Lower lobe of right lung (tissue), 2 donors: ENCODE results near the gene DGLUCY. TPM values are rescaled to one million over a fixed set of nuclear protein-coding genes. Genes with fewer than 3 reads are reported as not detected.

ENCODE experiments used
- ATAC-seq, 2 donors: fragments of 200-7000 bp; cut with Tn5 transposase; one replicate each; pipeline ENCODE4 v1.9.1; 2020 to 2022; ENCODE audit warnings: mild to moderate bottlenecking in 2 of 2, moderate library complexity in 2 of 2
- DNase-seq: peaks from one replicate; pipeline ENCODE4 v3.0.0-alpha.2; 2020
- H3K27ac ChIP-seq: fragments of 200-600 bp; one replicate; pipeline ENCODE4 v1.8.0; 2022
- H3K27me3 ChIP-seq: fragments of 200-600 bp; one replicate; pipeline ENCODE4 v1.8.0; 2022; ENCODE audit warnings: low read depth
- H3K36me3 ChIP-seq: fragments of 200-600 bp; one replicate; pipeline ENCODE4 v1.8.0; 2022; ENCODE audit warnings: mild to moderate bottlenecking
- H3K4me1 ChIP-seq: fragments of 200-600 bp; one replicate; pipeline ENCODE4 v1.8.0; 2022
- H3K4me3 ChIP-seq: fragments of 200-600 bp; one replicate; pipeline ENCODE4 v1.8.0; 2022; ENCODE audit warnings: mild to moderate bottlenecking
- H3K9me3 ChIP-seq: fragments of 200-600 bp; one replicate; pipeline ENCODE4 v1.8.0; 2022
- CTCF ChIP-seq: fragments of 200-600 bp; IDR thresholded peaks from one replicate; pipeline ENCODE4 v1.8.0; 2022; ENCODE audit warnings: antibody characterized with exemption, mild to moderate bottlenecking
- intact Hi-C: fragments of 100-400 bp; cut with DNase I; formaldehyde crosslinking; loops from one replicate; pipeline ENCODE4 v1.11.0; 2022
- total RNA-seq: library from RNA; stranded (reverse); fragmentation: NEBNext Ultra II Directional; extraction: Animal tissue kit (Norgen Biotek cat#: 25700); gene quantifications from one replicate; pipeline ENCODE4 v1.2.1, GENCODE V29; 2021
- donor health status: DM: no; HTN: yes; CAD: no; lungs with severe emphysema.

DGLUCY gene
- total RNA-seq, 1 donor from 2014 or later = 102 TPM

GRCh38 chr14:91098591-91098990, 15.3 kb upstream of the DGLUCY start:
- H3K9me3 ChIP-seq = no peaks in the 10 kb centered on the region
- intact Hi-C loops = no loop called here
- no peaks in the 10 kb centered on the region for H3K4me1 ChIP-seq
- no peaks in the 10 kb centered on the region for H3K36me3 ChIP-seq
- no peak overlapping the region for H3K4me3 ChIP-seq
- ATAC-seq (no peak), DNase-seq (no peak)
- TF ChIP-seq CTCF = no peak
- H3K27ac ChIP-seq = no peak overlapping the region
- no peaks in the 10 kb centered on the region for H3K27me3 ChIP-seq

GRCh38 chr14:91100102-91100501, 13.8 kb upstream of the DGLUCY start:
- no peaks in the 10 kb centered on the region for H3K4me1 ChIP-seq
- intact Hi-C loops = no loop called here
- H3K9me3 ChIP-seq = no peaks in the 10 kb centered on the region
- ATAC-seq (no peak), DNase-seq (no peak)
- H3K27ac ChIP-seq = no peak overlapping the region
- no peak overlapping the region for H3K4me3 ChIP-seq
- TF ChIP-seq CTCF = no peak
- no peaks in the 10 kb centered on the region for H3K36me3 ChIP-seq
- no peaks in the 10 kb centered on the region for H3K27me3 ChIP-seq

- Histone ChIP-seq H3K9me3 (no peaks in the 10 kb centered on the region), H3K4me1 (no peaks in the 10 kb centered on the region), H3K36me3 (no peaks in the 10 kb centered on the region), H3K4me3 (no peak overlapping the region), H3K27ac (no peak overlapping the region), H3K27me3 (no peaks in the 10 kb centered on the region)
- intact Hi-C loops = no loop called here
- TF ChIP-seq CTCF = no peak
- DNase-seq (no peak), ATAC-seq (no peak)
Measured at GRCh38 chr14:91103116-91103515, 10.8 kb upstream of the DGLUCY start.

GRCh38 chr14:91108941-91109611, 4.8 kb upstream of the DGLUCY start:
- ATAC-seq = no peak
- TF ChIP-seq CTCF = no peak
- H3K27ac ChIP-seq = no peak overlapping the region
- H3K4me3 ChIP-seq = no peak overlapping the region
- intact Hi-C loops = no loop called here
- no peaks in the 10 kb centered on the region for H3K9me3 ChIP-seq
- DNase-seq = peak; percentile 53
- H3K27me3 ChIP-seq = no peaks in the 10 kb centered on the region
- peaks cover 24% of the 10 kb centered on the region for H3K4me1 ChIP-seq
- H3K36me3 ChIP-seq = no peaks in the 10 kb centered on the region

GRCh38 chr14:91111443-91111842, 2.4 kb upstream of the DGLUCY start:
- DNase-seq (no peak), ATAC-seq (no peak)
- Histone ChIP-seq H3K4me1 (peaks cover 40% of the 10 kb centered on the region), H3K4me3 (no peak overlapping the region), H3K27ac (no peak overlapping the region), H3K36me3 (no peaks in the 10 kb centered on the region), H3K9me3 (no peaks in the 10 kb centered on the region), H3K27me3 (no peaks in the 10 kb centered on the region)
- intact Hi-C loops = no loop called here
- no peak for TF ChIP-seq CTCF
